RCC 7860 (cell line): ENCODE results near the gene SORBS2.
A peak's percentile ranks its signal among the peaks of the same experiment; 100 is the strongest.

Source experiments
- DNase-seq: peaks from one replicate; pipeline ENCODE4 v3.0.0-alpha.2; 2015; ENCODE audit warnings: low spot score
- FAIRE-seq: peaks from 2 replicates; lab custom pipeline; 2012; peaks lifted over from hg19 to GRCh38; lab: Jason Lieb, UNC

Gene SORBS2

DNA sequence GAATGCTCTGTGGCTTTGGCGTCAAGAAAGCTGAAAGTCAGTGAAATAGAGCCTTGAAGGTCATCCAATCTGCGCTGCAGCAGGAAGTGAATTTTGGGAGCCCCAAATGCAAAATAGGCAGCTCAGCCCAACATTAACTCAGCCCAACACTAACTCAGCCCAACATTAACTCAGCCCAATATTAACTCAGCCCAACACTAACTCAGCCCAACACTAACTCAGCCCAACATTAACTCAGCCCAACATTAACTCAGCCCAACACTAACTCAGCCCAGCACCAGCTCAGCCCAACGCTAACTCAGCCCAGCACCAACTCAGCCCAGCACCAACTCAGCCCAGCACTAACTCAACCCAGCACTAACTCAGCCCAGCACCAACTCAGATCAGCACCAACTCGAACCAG is 71.5 kb downstream of the SORBS2 start:
- no peak for DNase-seq
- FAIRE-seq: no peak

DNA sequence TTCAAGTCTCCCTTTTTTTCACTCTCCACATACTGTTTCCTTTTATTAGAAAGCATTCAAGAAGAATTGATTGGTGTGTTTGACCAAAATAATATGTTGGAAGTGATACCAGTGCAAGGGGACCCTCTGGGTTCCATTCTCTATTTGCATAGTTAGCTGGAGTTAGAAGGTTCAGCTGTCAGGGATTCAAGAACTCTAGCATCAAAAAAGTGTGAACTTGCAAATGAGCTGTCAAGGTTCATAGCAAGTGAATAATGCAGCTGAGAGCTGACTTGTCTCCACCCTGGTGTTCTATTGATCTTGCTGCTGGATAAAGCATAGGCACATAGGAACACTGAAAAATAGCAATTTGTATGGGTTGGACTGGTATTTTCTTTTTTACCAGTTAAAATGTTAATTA is 73.2 kb downstream of the SORBS2 start:
- FAIRE-seq (no peak), DNase-seq (no peak)

DNA sequence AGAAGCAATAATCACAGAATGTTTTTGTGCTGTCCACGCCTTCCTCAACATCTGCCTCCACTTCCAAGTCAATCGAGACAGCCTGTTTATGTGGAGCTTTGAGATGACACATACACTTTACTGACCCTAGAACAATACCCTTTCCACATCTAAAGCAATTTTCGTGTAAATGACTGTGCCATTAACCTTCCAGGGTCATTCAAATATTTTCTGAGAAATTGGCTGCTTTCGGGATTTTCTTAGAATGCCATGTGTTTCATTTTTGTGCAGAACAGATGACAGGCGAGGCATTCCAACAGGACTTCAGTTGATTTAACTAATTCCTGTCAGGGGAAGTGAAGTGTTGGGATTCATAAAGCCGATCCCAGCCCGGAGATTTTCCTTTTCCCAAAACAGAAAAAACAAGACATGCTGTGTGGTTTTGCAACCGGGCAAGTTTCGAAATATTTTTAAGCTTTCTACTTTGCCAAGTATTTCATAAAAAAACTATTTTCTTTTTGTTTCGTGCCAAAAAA is 73.9 kb downstream of the SORBS2 start:
- FAIRE-seq: no peak
- DNase-seq: no peak

DNA sequence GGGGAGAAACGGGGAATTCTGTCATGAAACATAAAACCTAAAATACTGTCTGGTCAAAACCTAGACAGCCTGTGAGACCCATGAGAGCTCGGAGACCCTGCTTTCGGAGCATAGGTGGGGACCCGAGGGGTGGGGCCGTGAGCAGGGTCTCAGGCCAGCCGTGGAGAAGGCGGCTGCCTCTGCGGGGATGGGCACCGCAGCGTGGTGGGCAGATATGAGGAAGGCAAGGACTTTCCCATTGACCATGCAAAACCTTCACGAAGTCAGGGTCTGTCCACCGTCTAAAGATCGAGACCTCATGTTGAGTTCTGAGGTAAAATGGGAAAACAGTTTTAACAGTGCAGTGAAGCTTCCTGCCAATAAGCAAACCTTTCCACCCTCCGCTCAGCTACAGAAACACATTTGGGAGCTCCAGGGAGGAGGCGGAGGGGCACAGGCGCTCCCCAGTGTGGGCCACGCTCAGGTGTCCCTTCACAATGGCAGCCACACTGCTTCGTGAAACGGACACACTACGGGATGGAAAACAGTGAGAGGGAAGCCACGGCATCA is 74.4 kb downstream of the SORBS2 start:
- DNase-seq (no peak), FAIRE-seq (no peak)

DNA sequence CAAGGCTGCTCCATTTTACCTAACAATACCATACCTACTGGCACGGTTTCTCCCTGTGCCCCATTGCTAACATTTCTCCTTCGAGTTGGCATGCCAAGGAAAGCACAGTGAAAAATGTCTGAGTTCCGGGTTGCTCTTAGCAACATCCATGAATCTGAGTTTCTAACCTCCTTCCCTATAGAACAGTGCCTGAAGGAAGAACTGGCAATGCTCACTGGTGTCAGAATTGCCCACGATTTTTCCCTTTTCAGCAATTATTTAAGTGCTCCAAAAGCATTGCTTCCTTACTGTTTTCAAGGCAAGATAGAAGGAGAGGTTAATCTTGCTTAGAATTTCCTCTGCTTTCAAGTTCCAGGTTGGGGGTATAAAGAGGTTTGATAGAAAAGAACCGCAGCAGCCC is 75.1 kb downstream of the SORBS2 start:
- no peak for DNase-seq
- no peak for FAIRE-seq

DNA sequence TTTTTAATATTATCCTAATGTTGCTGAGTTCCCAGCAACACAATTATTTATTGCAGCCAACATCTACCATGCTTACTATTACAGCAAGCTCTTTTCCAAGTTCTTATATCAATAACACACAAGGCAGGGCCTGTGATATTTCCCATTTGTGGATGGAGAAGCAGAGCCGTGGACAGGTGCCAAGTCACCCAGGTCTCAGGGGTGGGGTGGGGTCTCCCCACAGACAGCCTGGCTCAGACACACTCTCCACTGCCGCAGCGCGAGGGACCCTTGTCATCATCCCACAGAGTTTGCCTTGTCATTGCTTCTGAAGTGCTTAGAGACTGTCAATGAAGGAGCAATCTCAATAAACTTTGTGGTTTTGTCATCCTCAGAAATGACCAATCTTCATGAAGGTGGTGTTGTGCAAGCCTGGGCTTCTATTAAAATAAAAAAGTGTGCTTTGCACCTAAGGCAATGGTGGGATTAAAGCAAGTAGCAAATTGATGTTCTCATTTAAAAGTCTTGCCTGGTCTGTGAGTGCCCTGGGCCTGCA is 76.1 kb downstream of the SORBS2 start:
- FAIRE-seq: no peak
- DNase-seq: no peak

DNA sequence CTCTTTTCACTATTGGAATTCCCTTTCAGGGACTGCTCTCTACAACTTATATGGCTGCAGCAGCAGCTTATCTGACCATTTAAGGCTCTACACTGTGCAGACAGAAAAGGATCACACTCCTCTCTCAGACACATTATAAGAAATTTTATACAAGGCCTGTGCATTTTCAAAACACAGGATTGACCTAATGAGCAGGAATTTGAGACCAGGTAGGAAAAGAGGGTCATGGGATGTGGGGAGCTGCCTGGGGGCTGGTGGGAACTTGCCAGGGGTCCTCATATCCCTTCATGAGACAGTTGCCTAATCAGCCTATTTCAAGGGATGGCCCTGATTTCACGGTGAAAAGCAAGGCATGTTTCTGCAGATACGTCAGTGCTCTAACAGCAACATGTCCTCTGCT is 77.1 kb downstream of the SORBS2 start:
- no peak for DNase-seq
- FAIRE-seq: no peak

DNA sequence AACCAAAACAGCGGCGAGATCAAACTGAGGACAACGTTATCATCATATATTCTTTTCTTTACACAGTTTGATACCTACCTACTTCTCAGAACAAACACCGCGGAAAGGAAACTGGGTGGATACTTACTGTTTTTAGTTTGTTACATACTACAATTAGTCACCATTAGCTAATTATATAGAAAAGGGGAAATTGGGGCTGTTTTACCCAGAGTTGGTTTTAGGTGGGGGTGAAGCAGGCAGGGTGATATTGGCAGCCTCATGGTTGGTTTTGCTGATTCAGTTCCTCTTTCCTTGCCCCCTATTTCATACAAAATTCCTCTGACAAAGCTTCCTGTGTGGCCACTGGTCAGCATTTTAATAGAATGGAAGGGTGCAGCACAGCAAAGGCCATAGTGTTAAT is 77.8 kb downstream of the SORBS2 start:
- FAIRE-seq (no peak), DNase-seq (no peak)

DNA sequence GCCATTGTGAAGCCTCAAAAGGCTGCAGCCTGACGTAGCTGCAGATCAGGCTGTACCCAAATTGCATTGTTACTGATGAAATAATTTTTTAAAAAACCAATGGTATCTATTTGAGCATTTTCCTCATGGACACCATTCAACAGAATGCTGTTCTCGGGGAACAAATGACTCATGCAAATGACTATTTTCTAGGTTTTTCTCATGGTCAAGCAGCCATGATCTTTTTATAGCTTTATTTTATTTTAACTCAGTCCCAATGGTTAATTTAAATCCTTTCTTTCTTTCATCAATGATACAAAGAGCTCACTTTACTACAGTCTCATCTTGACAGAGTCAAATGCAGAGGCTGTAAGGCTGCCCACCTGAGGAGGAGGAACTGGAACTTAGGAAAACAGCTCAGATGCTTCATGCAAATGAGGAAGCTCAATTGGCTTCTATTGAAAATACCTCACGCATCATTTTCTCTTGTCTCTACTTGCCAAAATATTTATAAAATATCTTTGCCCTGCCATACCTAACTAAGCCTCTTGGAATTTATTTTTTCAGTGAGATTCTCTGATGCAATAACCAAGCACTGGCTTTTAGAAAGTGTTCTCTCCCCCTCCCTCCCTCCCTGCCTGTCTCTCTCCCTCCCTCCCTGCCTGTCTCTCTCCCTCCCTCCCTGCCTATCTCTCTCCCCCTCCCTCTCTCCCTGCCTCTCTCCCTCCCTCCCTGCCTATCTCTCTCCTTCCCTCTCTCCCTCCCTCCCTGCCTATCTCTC is 81.0 kb downstream of the SORBS2 start:
- DNase-seq (no peak), FAIRE-seq (no peak)

DNA sequence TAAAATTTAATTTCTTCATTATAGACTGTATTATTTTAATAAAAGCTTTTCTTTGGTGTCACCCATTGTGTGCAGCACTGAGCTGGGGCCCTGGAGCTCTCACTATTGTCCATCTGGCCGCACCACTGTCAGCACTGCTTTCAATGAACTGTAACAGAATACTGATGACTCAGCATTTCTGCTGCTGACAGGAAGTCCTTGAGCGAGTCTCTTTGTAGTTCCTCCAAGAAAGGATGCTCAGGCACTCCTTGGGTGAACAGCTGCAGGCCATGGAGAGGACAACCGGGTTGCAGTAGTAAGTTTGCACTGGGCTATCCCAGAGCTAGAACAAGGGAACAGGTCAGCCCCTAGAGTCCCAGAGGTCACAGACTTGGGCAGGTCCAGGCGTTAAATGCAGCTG is 81.6 kb downstream of the SORBS2 start:
- FAIRE-seq: no peak
- DNase-seq: peak; percentile 11

DNA sequence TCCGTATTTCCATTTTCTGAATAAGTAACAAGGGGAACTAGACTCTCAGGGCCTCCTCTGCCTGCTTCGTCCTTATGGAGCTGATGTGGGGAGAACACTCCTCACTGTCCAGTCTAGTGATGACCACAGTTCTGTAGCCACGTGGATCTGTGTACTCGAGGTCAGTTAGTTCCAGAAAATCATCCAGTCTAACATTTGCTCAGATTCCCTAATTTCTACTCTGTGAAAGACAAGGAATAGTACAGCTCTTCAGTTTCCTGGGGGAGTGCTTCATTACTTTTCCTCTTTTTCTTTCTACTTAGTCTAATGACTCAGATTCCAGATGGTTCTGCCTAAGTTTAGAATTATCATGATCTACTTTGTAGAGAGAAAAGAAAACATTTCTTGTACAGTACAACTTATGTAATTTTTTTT is 82.6 kb downstream of the SORBS2 start:
- no peak for FAIRE-seq
- DNase-seq: no peak

DNA sequence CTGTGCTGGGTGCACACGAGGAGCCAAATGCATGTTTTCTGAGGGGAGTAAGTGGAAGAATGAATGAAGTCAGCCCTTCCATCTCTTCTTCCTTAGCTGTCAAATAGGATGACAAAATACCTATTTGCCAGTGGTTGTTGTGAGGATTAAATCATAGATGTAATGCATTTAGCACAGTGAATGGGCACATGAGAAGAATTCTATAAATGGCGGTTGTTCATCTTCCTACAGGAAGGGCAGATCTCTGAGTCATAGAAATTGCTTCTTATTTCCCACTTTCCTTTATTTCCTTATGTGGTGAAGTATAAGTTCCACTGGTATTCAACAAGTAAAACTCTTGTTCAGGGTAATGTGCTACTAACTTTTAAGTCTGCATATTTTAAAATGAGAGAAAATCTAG is 83.1 kb downstream of the SORBS2 start:
- no peak for FAIRE-seq
- no peak for DNase-seq

DNA sequence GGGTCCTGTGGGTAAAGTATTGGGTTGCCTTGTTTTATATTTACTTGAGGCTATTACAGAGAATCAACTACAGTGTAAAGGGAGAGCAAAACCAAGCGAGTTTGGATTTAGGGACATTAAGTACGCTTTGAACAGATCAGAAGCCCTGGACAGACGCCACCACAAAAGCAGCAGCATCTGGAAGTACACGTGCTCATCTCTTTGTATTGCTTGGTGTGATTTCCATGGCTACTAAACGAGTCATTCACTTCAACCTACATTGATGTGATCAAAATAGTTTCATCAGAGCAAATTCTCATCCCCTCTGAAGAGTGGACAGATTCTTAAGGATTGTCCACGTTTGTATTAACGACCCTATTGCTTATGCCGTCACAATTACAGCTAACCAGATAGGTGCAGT is 85.1 kb downstream of the SORBS2 start:
- FAIRE-seq (no peak), DNase-seq (no peak)

DNA sequence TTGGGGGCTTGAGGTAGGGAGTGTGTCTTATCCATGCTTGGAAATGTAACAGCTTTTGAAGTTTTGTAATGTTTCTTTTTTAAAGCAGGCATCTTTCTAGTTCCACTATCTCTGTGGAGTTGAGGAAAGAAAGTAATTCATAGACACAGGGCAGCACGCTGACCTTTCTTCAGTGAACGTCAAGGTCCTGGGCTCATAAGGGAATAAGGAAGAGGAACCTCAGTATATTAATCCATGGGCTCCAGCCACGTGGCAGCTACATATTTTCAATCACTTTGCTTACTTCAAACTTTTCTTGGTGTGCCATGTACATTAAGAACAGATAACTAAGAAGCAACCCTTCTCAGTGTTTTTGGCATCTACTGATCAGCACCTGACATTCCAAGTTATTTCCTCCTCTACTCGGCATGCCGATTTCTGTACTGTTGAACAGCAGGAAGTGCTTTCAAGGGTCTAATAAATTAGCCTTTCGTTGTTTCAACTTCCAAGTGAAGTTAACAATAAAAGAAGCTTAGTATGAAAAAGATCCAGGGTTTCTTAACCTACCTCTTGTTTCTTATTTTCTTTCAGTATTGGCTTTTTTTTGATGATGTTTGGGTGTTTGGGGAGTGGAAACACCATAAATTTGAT is 88.2 kb downstream of the SORBS2 start:
- no peak for DNase-seq
- FAIRE-seq: no peak

DNA sequence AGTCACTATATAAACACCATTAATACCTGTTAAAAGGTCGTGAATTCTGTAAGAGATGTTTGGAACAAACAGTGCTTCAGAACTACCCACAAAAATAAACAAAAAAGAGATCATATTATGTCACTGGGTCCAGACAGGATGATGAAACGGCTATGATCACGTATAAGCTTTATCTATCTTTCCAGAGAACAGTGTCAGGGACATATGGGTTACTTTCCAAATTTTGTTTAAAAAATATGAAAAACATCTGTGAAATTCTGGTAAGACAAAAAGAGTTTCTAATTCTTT is 90.0 kb downstream of the SORBS2 start:
- DNase-seq (no peak), FAIRE-seq (no peak)

DNA sequence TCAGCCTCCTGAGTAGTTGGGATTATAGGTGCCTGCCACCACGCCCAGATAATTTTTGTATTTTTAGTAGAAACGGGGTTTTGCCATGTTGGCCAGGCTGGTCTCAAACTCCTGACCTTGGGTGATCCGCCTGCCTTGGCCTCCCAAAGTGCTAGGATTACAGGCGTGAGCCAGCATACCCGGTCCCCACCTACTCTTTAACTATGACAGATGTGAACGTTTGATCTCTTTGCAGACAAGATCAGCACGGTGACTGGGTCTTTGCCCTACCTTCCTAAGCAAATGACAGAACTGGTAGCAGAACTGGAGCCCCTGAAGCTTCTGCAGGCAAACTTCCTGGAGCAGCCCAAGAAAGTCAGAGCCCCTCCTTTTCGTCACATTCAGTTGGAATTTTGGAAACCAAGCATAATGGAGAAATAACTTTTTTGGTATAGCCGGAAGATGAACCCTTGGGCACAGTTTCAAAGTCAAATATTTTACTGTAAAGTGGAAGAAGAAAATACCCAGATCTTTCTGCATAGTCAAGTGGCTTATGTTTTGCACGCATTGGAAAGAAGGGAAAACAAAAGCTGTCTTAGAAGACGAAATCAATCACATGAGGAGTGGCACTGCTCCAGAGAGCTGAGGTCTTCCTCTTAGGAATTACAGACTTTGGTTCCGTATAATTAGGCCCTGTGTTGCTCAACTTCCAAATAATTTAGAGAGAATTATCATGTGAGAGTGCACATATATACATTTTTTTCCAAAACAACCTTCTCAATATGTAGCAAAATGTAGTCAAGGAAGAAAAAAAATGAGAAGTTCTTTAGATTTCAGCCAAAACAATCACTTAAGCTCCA is 90.6 kb downstream of the SORBS2 start:
- FAIRE-seq (no peak), DNase-seq (no peak)

DNA sequence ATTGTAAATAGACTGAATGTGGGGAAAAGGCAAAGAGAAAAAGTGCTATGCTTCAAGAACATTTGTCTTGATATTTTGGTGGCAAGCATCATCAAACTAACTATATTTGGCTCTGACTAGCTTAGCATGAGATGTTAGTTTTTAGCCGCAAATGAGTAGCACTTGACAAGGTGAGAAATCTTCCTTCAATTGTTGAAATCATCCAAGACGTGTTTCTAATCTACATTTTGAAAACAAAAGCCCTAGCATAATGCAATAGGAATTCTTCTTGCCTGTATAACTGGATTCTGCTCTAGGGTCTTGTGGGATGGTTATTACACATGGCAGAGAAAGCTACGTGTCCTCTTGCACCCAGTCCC is 92.5 kb downstream of the SORBS2 start:
- DNase-seq (no peak), FAIRE-seq (no peak)

DNA sequence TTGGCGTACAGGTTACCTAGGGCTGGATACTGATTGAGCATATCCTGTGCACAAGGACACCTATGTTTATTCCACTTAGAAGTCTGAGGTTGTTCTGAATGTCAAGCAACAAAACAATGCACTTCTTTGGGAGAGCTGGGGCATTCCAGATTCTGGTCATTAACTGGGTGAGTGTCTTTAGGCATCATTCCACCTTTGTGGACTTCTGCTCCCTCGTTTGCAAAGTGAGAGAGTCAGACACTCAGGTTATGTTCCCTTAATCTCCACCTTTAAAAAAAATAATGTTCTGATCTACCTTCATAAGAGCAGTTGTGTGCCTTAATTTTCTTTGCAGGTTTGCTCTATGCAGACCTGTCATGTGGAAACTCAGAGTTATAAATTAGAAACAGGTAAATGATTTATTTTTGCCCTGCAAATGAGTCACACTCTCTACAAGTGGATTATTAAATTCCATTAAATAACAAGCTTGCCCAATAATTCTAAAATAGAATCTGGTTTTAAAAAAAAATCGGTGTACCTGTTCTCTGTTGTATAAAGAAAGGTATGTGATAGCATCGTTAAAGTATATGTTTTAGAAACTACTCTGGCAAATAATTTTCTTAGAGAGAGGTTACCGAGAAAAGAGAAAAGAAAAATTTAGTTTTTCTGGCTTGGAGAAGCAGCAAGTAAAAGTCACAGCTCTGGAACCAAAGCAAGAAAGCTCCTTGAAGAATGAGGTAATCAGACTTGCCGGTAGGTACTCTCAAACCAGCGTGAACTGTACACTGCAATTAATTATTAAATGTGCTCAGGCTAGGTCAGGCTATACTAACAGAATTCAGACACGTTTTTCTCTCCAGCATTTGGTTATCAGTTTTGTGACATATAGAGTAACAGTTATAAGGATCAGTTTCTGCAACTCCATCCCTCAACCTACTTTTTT is 93.2 kb downstream of the SORBS2 start:
- peak; percentile 18 for DNase-seq
- peak; percentile 79 for FAIRE-seq

DNA sequence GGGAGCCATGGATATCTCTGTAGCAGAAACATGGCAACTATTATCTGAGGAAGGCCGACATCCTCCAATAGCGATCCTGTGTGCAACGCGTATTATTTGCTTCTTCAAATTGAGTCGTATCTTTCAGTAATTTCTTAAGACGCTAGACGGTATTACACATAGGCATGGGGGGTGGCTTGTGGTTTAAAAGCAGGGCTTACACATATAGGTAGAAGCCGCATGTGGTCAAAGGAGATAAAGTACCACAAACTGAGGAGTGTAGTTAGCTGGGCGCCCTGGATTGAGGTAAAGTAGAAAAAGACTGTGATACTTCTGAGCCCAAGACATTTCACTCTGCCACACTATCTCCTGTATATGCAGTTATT is 94.6 kb downstream of the SORBS2 start:
- peak; percentile 46 for DNase-seq
- peak; percentile 81 for FAIRE-seq

DNA sequence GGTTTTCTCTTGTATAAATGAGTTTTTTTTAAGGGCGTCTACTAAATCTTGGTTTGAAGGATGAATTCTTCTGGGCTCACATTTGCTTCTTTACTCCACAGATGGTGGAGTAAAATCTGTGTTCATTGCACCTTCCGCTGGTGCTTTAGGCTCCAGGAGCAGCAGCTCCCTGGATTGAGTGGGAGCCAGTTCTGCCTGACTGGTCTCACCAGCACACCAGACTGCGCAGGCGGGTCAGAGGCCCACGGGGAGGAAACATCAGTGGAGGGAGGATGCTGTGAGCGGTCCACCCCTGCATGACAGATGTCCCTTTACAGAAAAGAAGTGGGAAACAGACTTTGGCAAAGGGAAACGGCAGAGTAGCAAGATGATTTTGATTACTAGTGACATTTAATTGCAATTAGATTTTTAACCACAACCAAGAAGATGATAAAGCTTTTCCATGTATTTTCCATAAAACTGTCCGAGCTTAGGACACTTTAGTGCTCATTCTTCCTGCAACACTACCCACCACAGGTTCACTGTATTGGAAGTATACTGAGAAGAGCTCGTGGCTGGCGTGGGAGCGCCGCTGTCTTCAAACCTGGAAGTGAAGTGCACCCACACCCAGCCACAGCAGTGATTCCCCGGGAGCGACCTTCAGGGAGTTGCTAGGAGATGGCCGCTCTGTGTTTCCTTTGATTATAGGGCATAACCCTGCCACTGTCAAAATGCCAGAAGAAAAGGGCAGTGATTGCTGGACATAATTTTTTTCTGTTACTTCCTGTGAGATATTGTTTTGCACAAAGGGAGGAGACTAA is 95.2 kb downstream of the SORBS2 start:
- peak; percentile 26 for DNase-seq
- FAIRE-seq: no peak
